IgD-negative memory B cell (primary cell): ENCODE results near the gene ABAT. TPM values are rescaled to one million over a fixed set of nuclear protein-coding genes. Genes with fewer than 3 reads are reported as not detected.
"Not testable (repeated sequence)": the region's sequence is repeated elsewhere in the genome, so short reads cannot be mapped to it uniquely, and the experiment has no call there.

ENCODE experiments used
- H3K27ac Mint-ChIP-seq, 3 donors: one replicate each; pipeline ENCODE4 v1.8.0; 2020 to 2022; ENCODE audit warnings: mild to moderate bottlenecking in 3 of 3, mixed read lengths in 3 of 3, moderate library complexity in 1 of 3
- H3K27me3 Mint-ChIP-seq: one replicate; pipeline ENCODE4 v1.8.0; 2021; ENCODE audit warnings: mixed read lengths
- H3K36me3 Mint-ChIP-seq: one replicate; pipeline ENCODE4 v1.8.0; 2020; ENCODE audit warnings: mild to moderate bottlenecking, mixed read lengths
- H3K4me1 Mint-ChIP-seq, 3 donors: one replicate each; pipeline ENCODE4 v1.8.0; 2020 to 2022; ENCODE audit warnings: mixed read lengths in 3 of 3, mild to moderate bottlenecking in 1 of 3
- H3K4me3 Mint-ChIP-seq, 4 donors: one replicate each; pipeline ENCODE4 v1.8.0; 2020 to 2022; ENCODE audit warnings: mild to moderate bottlenecking in 4 of 4, mixed read lengths in 4 of 4, moderate library complexity in 3 of 4
- H3K9me3 Mint-ChIP-seq, 3 donors: one replicate each; pipeline ENCODE4 v1.8.0; 2020 to 2021; ENCODE audit warnings: mixed read lengths in 3 of 3, mild to moderate bottlenecking in 1 of 3
- polyA plus RNA-seq: library from polyadenylated mRNA; unstranded; fragments of 300-500 nt; fragmentation: Illumina TruSeq; gene quantifications from one replicate; pipeline ENCODE4 v1.2.3, GENCODE V29; 2021

Gene ABAT
- polyA plus RNA-seq, 1 donor from 2014 or later = 3.3 TPM

DNA sequence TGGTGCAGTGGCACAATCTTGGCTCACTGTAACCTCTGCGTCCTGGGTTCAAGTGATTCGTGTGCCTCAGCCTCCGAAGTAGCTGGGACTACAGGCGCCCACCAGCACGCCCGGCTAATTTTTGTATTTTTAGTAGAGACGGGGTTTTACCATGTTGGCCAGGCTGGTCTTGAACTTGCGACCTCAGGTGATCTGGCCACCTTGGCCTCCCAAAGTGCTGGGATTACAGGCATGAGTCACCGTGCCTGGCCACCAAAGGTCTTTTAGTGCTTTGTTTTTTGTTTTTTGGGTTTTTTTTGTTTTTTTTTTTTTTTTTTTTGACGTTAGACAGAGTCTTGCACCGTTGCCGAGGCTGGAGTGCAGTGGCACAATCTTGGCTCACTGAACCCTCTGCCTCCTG, 129.3 kb downstream of the ABAT start:
- not testable (repeated sequence) for H3K27ac Mint-ChIP-seq, H3K27me3 Mint-ChIP-seq, H3K9me3 Mint-ChIP-seq, H3K4me3 Mint-ChIP-seq, H3K4me1 Mint-ChIP-seq, H3K36me3 Mint-ChIP-seq

DNA sequence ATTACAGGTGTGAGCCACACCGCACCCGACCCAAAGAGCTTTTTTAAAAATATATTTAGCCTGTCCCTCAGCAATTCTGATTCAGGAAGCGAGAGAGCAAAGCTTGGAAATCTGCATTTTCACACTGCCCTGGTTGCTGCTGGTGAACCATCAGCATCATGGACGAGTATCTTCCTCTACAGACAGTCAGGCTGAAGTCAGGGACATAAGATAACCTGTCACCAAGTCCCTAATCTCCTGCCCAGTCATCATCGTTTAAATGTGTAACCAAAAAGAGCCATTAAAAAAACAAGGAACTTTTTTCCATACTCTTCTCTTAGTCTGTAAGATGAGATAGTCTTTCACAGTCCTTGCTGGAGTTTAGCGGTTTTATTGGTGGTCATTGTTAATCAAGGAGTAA, 129.9 kb downstream of the ABAT start:
- no peaks in the 10 kb centered on the region for H3K27me3 Mint-ChIP-seq
- H3K4me1 Mint-ChIP-seq = peaks cover under 1 to 5% (median 5%) of the 10 kb centered on the region in 3 donors
- H3K27ac Mint-ChIP-seq = no peak overlapping the region
- H3K36me3 Mint-ChIP-seq = peaks cover 3% of the 10 kb centered on the region
- H3K4me3 Mint-ChIP-seq = peak overlapping the region in 1 of 4 donors; percentile 4
- H3K9me3 Mint-ChIP-seq = no peaks in the 10 kb centered on the region

DNA sequence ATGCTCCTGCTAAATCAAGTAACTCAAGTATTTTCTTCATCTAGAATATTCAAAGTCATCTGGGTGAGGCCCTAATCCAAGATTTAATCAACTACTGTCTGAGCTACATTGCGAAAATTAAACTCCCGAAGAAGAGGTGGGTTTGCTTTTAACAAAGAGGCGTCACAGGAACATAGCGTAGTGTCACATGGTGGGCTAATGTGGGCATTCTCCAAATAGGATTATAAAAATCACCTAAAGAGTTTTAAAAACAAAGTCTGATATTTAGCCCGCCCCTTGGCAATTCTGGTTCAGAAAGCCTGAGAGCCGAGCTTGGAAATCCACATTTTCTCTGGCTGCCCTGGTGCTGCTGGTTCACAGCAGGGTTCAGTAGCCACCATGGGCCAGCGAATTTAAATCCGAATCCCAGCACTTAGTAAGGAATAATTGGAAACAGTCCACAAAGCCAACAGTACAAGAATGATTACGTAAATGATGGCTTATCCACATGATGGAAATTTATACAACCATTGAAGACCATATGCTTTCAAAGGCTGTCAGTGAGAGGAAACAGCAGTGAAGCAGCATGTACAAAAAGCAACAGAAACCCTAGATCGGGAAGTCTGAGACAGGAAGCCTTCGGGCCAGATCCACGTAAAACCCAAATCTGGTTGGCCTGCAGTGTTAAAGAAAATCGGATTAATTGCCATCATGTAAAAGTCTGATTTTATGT, 132.0 kb downstream of the ABAT start:
- H3K9me3 Mint-ChIP-seq = no peaks in the 10 kb centered on the region
- H3K27me3 Mint-ChIP-seq = no peaks in the 10 kb centered on the region
- H3K36me3 Mint-ChIP-seq = peaks cover 7% of the 10 kb centered on the region
- H3K27ac Mint-ChIP-seq = no peak overlapping the region
- peaks cover 0 to 5% (median 1%) of the 10 kb centered on the region in 3 donors for H3K4me1 Mint-ChIP-seq
- no peak overlapping the region for H3K4me3 Mint-ChIP-seq

DNA sequence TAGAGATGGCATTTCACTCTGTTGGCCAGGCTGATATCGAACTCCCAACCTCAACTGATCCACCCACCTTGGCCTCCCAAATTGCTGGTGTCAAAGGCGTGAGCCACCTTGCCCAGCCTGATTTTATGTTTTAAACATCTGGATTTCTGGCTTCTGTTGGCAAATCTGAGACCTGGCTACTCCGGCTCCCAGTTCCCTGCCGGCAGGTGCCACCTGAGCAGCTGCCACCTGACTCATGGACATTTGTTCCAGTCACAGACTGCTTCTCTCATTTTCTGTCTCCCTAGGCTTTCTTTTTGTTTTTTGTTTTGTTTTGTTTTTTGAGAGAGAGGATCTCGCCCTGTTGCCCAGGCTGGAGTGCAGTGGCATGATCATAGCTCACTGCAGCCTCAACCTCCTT, 132.8 kb downstream of the ABAT start:
- Mint-ChIP-seq H3K27me3 (no peaks in the 10 kb centered on the region), H3K4me3 (peak overlapping the region in 1 of 4 donors; percentile 43), H3K4me1 (peaks cover 0 to 5% (median 1%) of the 10 kb centered on the region in 3 donors), H3K27ac (no peak overlapping the region), H3K36me3 (peaks cover 9% of the 10 kb centered on the region), H3K9me3 (no peaks in the 10 kb centered on the region)

DNA sequence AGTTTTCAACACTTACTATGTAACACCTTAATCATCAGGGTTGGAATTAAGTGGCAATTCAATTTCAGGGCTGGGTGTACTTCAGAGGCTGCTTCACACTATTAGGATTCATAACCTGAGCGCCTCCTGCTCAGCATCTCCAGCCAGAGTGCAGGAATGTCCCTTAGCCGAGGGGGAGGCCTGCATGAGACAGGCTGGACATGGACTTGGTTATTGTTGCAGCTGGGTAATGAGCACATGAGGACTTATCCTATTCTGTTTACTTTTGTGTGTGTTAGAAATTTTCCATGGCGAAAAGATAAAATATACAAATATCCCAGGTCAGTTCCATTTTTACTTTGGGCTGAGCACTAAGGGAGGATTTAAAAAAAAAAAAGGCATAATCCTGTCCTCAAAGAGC, 133.6 kb downstream of the ABAT start:
- H3K36me3 Mint-ChIP-seq = peaks cover 9% of the 10 kb centered on the region

DNA sequence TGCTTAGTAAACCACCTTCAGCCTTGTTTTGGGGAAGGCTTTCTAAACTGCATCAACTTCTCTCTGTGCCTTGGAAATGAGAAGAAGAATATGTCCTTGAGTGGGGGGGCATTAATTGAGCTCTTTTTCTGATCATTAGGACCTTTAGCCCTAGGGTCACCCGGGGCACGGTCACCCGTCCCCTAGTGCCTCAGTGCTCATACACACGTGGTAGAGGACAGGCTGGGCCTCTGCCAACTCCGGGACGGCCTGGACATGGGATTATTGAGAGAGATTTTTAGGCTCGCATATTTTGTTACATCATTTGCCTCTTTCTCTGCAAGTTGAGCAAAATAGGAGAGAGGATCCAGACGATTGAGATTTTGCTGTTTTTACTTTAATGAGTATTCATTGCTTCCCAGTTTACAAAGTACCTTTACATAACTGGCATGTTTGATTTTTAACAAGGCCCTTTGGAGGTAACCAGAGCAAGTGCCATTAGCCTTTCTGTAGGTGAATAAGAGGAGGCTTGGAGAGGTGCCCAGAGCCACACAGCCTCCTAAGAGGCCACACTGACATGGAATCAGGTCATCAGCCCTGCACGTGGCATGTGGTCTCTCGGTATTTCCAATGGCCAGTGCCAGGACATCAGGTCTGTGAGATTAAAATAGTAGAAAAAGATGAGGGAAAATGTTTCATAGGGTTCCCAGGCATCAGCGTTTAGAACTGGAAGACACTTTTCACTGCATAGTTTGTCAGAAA, 134.4 kb downstream of the ABAT start:
- Mint-ChIP-seq H3K4me1 (peaks cover 0 to 1% (median 0%) of the 10 kb centered on the region in 3 donors), H3K36me3 (peaks cover 9% of the 10 kb centered on the region), H3K27ac (no peak overlapping the region)

More for the DNA sequence above, 133.6 kb downstream of the ABAT start:
- Mint-ChIP-seq H3K4me3 (no peak overlapping the region), H3K4me1 (peaks cover 0 to 2% (median 1%) of the 10 kb centered on the region in 3 donors), H3K27ac (no peak overlapping the region), H3K9me3 (no peaks in the 10 kb centered on the region), H3K27me3 (no peaks in the 10 kb centered on the region)

DNA sequence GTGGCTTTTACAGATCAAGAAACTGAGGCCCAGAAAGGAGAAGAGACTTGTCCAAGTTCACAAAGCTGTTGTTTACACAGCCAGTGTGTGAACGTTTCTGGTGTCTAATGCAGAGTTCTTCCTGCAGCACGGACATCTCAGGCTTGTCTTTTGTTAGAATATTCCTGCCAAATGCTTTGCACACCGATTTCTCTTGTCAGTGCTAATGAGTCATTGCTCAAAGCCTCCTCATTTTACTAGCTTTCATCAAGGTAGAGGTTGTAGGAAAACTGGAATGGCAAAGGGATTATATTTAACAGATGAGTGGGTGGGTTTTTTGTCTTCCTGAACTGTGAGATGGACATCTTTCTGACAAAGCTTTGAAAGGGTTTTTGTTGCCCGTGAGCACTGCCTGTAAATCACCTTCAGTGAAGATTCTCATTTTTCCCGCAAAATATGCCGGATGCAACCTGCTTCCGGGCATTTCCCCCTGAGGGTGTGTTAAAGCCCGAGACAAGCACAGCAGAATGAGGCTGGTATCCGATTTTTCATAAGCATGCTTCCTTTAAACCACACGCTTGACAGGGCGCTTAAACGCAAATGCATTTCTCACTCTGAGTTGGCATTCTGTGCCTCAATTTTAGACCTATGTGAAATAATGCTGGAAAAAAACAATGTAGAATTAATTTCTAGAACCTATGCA, 137.9 kb downstream of the ABAT start:
- H3K4me3 Mint-ChIP-seq = no peak overlapping the region
- H3K36me3 Mint-ChIP-seq = peaks cover 6% of the 10 kb centered on the region
- no peaks in the 10 kb centered on the region for H3K27me3 Mint-ChIP-seq
- H3K4me1 Mint-ChIP-seq = peaks cover 1 to 4% (median 2%) of the 10 kb centered on the region in 3 donors
- no peaks in the 10 kb centered on the region for H3K9me3 Mint-ChIP-seq
- peak overlapping the region in 1 of 3 donors; percentile 53 for H3K27ac Mint-ChIP-seq

More for the DNA sequence above, 134.4 kb downstream of the ABAT start:
- Mint-ChIP-seq H3K9me3 (no peaks in the 10 kb centered on the region), H3K4me3 (no peak overlapping the region), H3K27me3 (no peaks in the 10 kb centered on the region)

DNA sequence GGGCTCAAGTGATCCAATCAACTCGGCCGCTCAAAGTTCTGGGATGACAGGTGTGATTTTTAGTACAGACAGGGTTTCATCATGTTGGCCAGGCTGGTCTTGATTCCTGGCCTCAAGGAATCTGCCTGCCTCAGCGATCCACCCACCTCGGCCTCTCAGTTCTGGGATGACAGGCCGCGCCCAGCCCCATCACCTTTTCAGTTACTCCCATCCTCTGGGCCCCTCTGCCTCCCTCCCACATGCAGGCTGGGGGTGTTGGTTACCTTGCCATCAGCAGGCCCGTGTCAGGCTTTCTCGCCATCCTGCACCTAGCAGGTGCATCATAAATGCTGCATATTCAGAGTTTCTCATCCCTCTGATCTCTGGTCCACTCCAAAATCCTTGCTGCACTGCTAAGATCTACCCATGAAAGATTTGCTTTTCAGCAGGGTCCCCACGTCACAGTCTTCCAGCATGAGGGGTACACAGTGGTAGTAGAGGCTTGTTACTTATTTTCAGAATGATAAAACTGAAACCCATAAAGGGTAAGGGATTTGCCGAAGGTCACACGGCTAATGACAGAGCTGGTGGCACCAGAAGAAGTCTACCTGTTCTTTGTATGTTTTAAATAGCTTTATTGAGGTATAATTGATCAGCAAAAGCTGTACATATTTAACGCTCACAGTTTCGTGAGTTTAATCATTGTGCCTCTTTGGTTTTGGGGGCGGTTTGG, 139.8 kb downstream of the ABAT start:
- peaks cover 9% of the 10 kb centered on the region for H3K36me3 Mint-ChIP-seq

DNA sequence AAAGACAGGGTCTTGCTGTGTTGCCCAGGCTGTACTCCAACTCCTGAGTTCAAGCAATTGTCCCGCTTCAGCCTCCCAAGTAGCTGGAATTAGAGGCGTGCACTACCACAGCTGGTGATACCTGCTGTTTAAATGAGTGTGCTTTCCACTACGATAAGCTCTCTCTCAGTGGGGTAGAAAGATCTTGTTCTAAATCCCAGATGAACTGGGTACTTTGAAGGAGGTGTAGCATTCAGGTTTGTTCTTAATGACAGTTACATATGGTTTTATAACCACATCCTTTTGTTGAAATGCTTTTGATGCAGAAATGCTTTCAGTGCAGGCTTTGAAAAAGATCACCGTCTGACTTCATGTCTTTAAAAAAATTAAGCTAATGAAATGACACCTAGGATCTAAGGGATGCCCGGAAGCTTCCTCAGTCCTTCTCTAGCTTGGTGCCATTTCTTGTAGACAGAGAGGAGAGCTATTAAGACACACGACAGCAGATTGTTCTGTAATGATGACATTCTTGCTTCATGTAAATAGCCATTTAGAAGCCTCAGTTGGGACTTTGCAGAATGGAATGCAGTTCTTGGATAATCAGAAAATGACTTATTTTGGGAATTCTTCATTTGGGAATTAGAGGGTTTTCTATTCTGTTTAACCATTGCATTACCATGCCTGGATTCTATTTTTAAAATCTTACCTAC, 142.7 kb downstream of the ABAT start:
- no peaks in the 10 kb centered on the region for H3K9me3 Mint-ChIP-seq
- no peaks in the 10 kb centered on the region for H3K27me3 Mint-ChIP-seq
- peaks cover 12 to 14% (median 13%) of the 10 kb centered on the region in 3 donors for H3K4me1 Mint-ChIP-seq
- H3K36me3 Mint-ChIP-seq = peaks cover 4% of the 10 kb centered on the region
- H3K27ac Mint-ChIP-seq = no peak overlapping the region
- peak overlapping the region in 2 of 4 donors; percentile 25 to 43 for H3K4me3 Mint-ChIP-seq

More for the DNA sequence above, 139.8 kb downstream of the ABAT start:
- H3K9me3 Mint-ChIP-seq = no peaks in the 10 kb centered on the region
- peaks cover 11 to 13% (median 12%) of the 10 kb centered on the region in 3 donors for H3K4me1 Mint-ChIP-seq
- H3K27me3 Mint-ChIP-seq = no peaks in the 10 kb centered on the region
- H3K27ac Mint-ChIP-seq = no peak overlapping the region
- no peak overlapping the region for H3K4me3 Mint-ChIP-seq

DNA sequence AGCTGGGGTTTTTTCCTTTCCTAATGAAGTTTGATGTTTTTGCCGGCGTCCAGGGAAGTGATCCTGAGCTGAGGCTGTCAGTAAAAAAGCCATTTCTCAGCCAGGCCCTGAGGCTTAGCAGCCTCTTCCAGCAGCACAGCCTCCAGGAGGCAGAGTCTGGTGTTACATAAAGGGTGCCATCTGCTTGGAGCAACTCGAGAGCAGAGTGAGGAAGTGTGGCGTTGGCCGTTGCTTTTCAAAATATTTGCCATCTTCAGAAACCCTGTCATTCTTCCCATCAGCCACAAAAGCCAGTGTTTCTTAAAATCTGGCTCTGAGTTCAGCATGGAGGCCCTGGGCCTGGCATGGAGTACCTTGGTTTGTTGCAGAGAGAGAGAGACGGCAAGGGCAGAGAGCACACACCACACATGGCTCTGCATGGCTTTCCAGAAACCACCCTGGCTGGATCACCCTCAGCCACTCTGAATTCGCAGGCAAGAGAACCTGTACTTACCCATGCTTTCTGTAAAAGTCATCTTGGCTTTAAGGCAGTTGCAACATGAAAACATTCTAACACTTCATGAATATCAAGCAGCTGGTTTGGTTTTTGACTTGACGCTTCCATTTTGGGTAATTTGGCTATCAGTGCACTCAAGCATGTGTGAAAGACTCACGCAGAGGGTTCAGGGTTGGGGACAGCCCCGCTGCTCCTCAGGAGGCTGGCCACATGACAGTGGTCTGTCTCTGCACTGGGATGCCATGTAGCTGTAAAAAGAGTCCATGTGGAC, 144.3 kb downstream of the ABAT start:
- no peaks in the 10 kb centered on the region for H3K27me3 Mint-ChIP-seq
- peaks cover 12 to 17% (median 13%) of the 10 kb centered on the region in 3 donors for H3K4me1 Mint-ChIP-seq
- H3K9me3 Mint-ChIP-seq = no peaks in the 10 kb centered on the region
- H3K27ac Mint-ChIP-seq = no peak overlapping the region
- H3K4me3 Mint-ChIP-seq = peak overlapping the region in 2 of 4 donors; percentile 2 to 63
- peaks cover 4% of the 10 kb centered on the region for H3K36me3 Mint-ChIP-seq

DNA sequence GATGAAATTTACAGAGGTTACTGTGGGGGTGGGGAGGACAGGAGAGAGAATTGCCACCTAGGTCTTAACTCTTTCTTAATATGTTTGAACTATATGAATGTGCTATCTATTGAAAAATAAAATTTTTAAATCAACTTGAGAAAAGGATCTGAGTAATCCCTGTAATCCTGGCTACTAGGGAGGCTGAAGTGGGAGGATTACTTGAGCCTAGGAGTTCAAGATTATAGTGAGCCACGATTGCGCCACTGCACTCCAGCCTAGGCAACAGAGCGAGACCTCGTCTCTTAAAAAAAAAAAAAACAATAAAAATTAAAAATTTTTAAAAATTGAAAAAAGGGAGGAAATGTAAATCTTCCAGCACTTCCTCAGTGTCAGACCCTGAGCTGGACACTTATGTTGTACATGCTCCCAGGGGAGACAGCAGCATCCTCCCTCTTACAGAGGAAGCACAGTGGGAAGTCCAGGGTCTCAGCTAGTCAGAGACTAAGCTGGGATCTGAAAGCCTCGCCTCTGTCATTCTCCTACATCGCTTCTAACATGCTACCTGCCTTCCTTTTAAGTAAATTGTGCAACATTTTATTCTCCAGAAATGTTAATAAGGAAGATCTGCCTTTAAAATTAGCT, 145.1 kb downstream of the ABAT start:
- Mint-ChIP-seq H3K9me3 (no peaks in the 10 kb centered on the region), H3K27me3 (no peaks in the 10 kb centered on the region), H3K4me3 (peak overlapping the region in 2 of 4 donors; percentile 2 to 63), H3K4me1 (peaks cover 12 to 17% (median 13%) of the 10 kb centered on the region in 3 donors), H3K36me3 (peaks cover 4% of the 10 kb centered on the region), H3K27ac (no peak overlapping the region)

DNA sequence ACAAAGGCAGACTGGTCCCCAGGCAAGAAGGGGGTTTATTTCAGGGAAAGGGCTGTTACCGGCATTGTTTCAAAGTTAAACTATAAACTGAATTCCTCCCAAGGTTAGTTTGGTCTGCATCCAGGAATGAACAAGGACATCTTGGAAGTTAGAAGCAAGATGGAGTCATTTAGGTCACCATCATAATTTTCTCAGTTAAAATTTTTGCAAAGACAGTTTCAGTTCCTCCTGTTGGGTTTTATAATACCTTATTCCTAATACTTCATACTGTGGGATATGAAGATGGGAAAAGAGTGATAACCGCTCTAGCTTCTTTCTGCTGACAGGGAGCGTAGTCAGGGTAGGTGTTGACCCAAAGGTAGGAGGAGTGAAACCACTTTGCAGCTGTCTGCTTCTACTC, 148.0 kb downstream of the ABAT start:
- peaks cover 8 to 16% (median 11%) of the 10 kb centered on the region in 3 donors for H3K4me1 Mint-ChIP-seq
- H3K4me3 Mint-ChIP-seq = no peak overlapping the region
- H3K27me3 Mint-ChIP-seq = no peaks in the 10 kb centered on the region
- no peaks in the 10 kb centered on the region for H3K9me3 Mint-ChIP-seq
- peak overlapping the region in 1 of 3 donors; percentile 19 for H3K27ac Mint-ChIP-seq
- peaks cover 4% of the 10 kb centered on the region for H3K36me3 Mint-ChIP-seq

DNA sequence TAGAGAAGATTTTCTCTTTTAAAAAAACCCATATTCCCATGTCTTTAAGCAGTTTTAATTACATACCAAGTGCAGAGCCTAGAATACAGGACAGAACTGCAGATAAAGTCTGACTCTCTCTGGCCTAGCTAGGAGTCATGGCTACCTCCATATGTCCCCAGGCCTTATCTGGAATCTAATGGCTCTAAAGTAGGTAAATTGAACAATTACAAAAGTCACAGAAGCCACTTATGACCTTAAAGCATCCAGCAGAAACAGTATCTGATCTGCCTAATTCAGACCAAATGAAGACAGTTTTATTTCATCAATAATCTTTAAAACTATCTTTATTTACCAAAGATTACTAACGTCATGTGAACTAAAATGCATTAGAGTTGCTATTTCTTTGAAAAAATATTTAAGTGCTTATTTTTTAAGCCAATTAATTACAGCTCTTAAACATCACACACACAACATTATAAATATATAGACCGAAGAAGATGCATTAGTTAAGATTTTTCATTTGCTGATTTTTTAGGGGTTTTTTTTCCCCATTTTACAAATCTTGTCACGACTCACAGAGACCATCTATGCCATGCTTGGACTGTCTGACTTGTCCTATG, 152.0 kb downstream of the ABAT start:
- Mint-ChIP-seq H3K4me3 (no peak overlapping the region), H3K9me3 (no peaks in the 10 kb centered on the region), H3K27ac (no peak overlapping the region), H3K4me1 (peaks cover 0 to 8% (median 4%) of the 10 kb centered on the region in 3 donors), H3K27me3 (no peaks in the 10 kb centered on the region), H3K36me3 (peaks cover 11% of the 10 kb centered on the region)
